OCI-LY1 (cell line): ENCODE measurements around the gene MRPS10.

Experiments used
- H2AFZ ChIP-seq: fragments of 200-600 bp; sonication (generic), shearing (Covaris generic); 2 replicates; pipeline ENCODE4 v1.6.0; 2014; ENCODE audit warnings: antibody characterized with exemption, mild to moderate bottlenecking, low read length
- H3F3A ChIP-seq: fragments of 200-600 bp; sonication (generic), shearing (Covaris generic); 2 replicates; pipeline ENCODE4 v1.6.0; 2014; ENCODE audit warnings: mild to moderate bottlenecking, antibody characterized with exemption, low read length, moderate library complexity; ENCODE audit not compliant: insufficient read depth
- H3K27ac ChIP-seq: fragments of 200-600 bp; sonication (generic); 2 replicates; pipeline ENCODE4 v1.5.1; 2014; ENCODE audit warnings: low read length, mixed run types, mild to moderate bottlenecking, low read depth; ENCODE audit not compliant: poor library complexity, severe bottlenecking
- H3K27me3 ChIP-seq: fragments of 200-600 bp; sonication (generic); 2 replicates; pipeline ENCODE4 v1.6.0; 2014; ENCODE audit warnings: antibody characterized with exemption, mild to moderate bottlenecking, low read length, moderate library complexity; ENCODE audit not compliant: insufficient read depth
- H3K36me3 ChIP-seq: fragments of 200-600 bp; sonication (generic); 2 replicates; pipeline ENCODE4 v1.6.1; 2014; ENCODE audit warnings: mild to moderate bottlenecking, antibody characterized with exemption, low read length, moderate library complexity, mixed read lengths; ENCODE audit not compliant: insufficient read depth
- H3K4me1 ChIP-seq: fragments of 200-600 bp; sonication (generic); 2 replicates; pipeline ENCODE4 v1.5.1; 2014; ENCODE audit warnings: mild to moderate bottlenecking, low read length, moderate library complexity; ENCODE audit not compliant: insufficient read depth, severe bottlenecking
- H3K4me2 ChIP-seq: fragments of 200-600 bp; sonication (generic), shearing (Covaris generic); 2 replicates; pipeline ENCODE4 v1.6.1; 2014; ENCODE audit warnings: low read length
- H3K4me3 ChIP-seq: fragments of 200-600 bp; sonication (generic); 2 replicates; pipeline ENCODE4 v1.5.1; 2014; ENCODE audit warnings: low read length, low read depth, mild to moderate bottlenecking, mixed read lengths; ENCODE audit not compliant: poor library complexity, severe bottlenecking
- H3K79me2 ChIP-seq: fragments of 200-600 bp; shearing (Covaris generic); 2 replicates; pipeline ENCODE4 v1.6.1; 2016; ENCODE audit warnings: mixed run types, low read length, mixed read lengths; ENCODE audit not compliant: insufficient read depth
- H3K9ac ChIP-seq: fragments of 200-600 bp; sonication (generic), shearing (Covaris generic); 2 replicates; pipeline ENCODE4 v1.6.1; 2014; ENCODE audit warnings: mild to moderate bottlenecking, low read length, mixed read lengths
- H3K9me2 ChIP-seq: fragments of 200-600 bp; sonication (generic), shearing (Covaris generic); 2 replicates; pipeline ENCODE4 v1.6.1; 2014; ENCODE audit warnings: low read depth, mild to moderate bottlenecking, low read length, mixed read lengths
- H3K9me3 ChIP-seq: fragments of 200-600 bp; shearing (Covaris generic); 2 replicates; pipeline ENCODE4 v1.6.1; 2014; ENCODE audit warnings: low read length, mixed read lengths
- H4K20me1 ChIP-seq: fragments of 200-600 bp; sonication (generic), shearing (Covaris generic); 2 replicates; pipeline ENCODE4 v1.6.0; 2016; ENCODE audit warnings: mild to moderate bottlenecking, low read length; ENCODE audit not compliant: insufficient read depth
- CTCF ChIP-seq: fragments of 200-600 bp; sonication (generic), shearing (Covaris generic); IDR thresholded peaks from 2 replicates; pipeline ENCODE4 v1.5.1; 2017; ENCODE audit warnings: mild to moderate bottlenecking, antibody characterized with exemption, low read length, moderate library complexity, mixed read lengths
- EZH2 ChIP-seq: fragments of 200-600 bp; sonication (generic), shearing (Covaris generic); IDR thresholded peaks from 2 replicates; pipeline ENCODE4 v1.8.0; 2017; ENCODE audit warnings: borderline replicate concordance, mixed run types, mild to moderate bottlenecking, antibody characterized with exemption, low read length, moderate library complexity, mixed read lengths

Gene MRPS10

DNA sequence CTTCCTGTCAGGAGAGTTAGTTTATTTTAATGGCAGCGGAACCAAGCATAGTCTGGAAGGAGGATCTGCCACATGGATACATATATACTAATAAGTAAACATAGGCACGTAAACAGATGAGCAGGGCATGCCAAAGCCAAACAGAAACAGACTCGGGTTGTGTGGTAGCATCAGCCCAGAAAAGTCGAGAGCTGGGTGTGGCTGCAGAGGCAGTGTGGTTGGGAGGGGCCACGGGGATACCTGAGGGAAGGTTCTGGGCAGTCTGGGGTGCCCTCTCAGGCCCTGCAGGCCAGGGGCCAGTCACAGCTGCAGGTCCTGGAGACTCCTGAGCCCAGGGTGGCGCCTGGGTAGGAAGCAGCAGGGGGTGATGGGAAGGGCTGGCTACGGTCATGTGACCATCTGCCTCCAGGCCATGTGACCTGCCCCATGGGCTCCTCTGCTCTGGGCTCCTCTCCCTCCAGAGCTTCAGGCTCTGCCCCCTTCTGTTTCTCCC, 42.8 kb upstream of the MRPS10 start:
- Histone ChIP-seq H3K9me3 (no peaks in the 10 kb centered on the region), H3K36me3 (no peaks in the 10 kb centered on the region), H3K9me2 (no peaks in the 10 kb centered on the region), H3F3A (no peaks in the 10 kb centered on the region), H3K4me2 (peak overlapping the region; percentile 46), H2AFZ (no peak overlapping the region), H3K27me3 (no peaks in the 10 kb centered on the region), H3K9ac (peak overlapping the region; percentile 16; the same call in 1 of the 2 replicates), H4K20me1 (no peaks in the 10 kb centered on the region), H3K4me1 (peaks cover 11% of the 10 kb centered on the region), H3K4me3 (peak overlapping the region; percentile 54), H3K79me2 (no peaks in the 10 kb centered on the region), H3K27ac (no peak overlapping the region)
- TF ChIP-seq CTCF, result no peak
- TF ChIP-seq EZH2, result no peak

DNA sequence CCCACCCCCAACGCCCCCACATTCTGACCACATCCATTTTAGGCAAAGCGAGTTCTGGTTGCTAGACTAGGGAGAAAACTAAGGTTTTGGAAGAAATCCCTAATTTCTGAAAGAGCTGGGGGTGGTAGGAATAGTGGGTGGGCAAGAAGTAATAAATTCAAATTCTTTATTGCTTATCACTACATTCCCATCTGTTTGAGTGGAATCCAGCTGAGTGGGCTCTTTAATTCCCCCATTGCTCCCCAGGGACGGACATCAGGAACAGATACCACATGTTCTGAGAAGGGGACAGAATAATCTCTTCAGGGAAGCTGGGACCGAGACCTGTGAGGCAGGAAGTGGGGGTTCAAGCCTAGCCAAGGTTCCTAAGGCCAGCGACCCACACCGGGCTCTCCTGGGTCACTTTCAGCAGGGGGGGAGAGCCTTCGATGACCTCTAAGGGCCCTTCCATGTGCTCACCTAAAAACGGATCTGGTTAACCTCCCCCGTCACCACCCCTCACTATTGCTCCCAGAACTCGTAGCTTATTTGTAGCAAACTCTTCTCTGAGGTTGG, 42.3 kb upstream of the MRPS10 start:
- Histone ChIP-seq H3K36me3 (no peaks in the 10 kb centered on the region), H3K9ac (peak overlapping the region; percentile 16; the same call in 1 of the 2 replicates), H3K9me2 (no peaks in the 10 kb centered on the region), H3K4me2 (peak overlapping the region; percentile 46), H4K20me1 (no peaks in the 10 kb centered on the region), H3K9me3 (no peaks in the 10 kb centered on the region), H3K79me2 (no peaks in the 10 kb centered on the region), H2AFZ (no peak overlapping the region), H3K4me1 (peaks cover 11% of the 10 kb centered on the region), H3K27ac (no peak overlapping the region), H3K27me3 (no peaks in the 10 kb centered on the region), H3K4me3 (peak overlapping the region; percentile 54), H3F3A (no peaks in the 10 kb centered on the region)
- TF ChIP-seq CTCF (no peak), EZH2 (no peak)

DNA sequence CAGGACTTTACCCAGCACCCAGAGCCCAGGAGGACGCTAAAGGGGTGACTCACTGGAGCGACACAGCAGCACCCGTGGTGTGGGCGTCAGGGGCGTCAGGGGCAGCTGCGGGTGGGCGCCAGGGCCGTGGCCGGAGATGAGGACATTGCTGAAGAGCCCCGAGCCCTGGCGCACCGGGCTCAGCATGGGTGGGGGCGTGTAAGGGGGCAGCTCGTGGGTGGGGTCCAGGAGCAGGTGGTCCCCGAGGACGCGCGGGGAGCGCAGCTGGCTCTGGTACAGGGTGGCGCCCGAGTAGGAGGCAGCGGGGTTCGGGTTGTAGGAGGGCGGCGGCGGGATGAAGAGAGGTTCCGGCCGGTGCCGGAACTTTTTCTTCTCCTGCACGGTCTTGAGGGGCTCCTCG, 41.6 kb upstream of the MRPS10 start:
- Histone ChIP-seq H3F3A (no peaks in the 10 kb centered on the region), H3K9me2 (no peaks in the 10 kb centered on the region), H3K27me3 (no peaks in the 10 kb centered on the region), H3K4me1 (peaks cover 11% of the 10 kb centered on the region), H4K20me1 (no peaks in the 10 kb centered on the region), H3K36me3 (no peaks in the 10 kb centered on the region), H3K79me2 (no peaks in the 10 kb centered on the region), H2AFZ (no peak overlapping the region), H3K9ac (no peak overlapping the region), H3K4me2 (no peak overlapping the region), H3K9me3 (no peaks in the 10 kb centered on the region), H3K4me3 (no peak overlapping the region), H3K27ac (no peak overlapping the region)
- TF ChIP-seq CTCF (no peak), EZH2 (no peak)
